Aorta (tissue), 5 donors: ENCODE data around the gene TK2. TPM values are rescaled to one million over a fixed set of nuclear protein-coding genes. Genes with fewer than 3 reads are reported as not detected.
A peak's percentile ranks its signal among the peaks of the same experiment; 100 is the strongest.

Source experiments
- ATAC-seq: fragments of 200-7000 bp; cut with Tn5 transposase; one replicate; pipeline ENCODE4 v1.9.1; 2022; ENCODE audit warnings: moderate library complexity; ENCODE audit not compliant: low FRiP score
- DNase-seq, 2 donors: peaks; one replicate each; pipeline ENCODE4 v3.0.0-alpha.2; 2020
- H3K27ac ChIP-seq, 2 donors: one replicate each; pipeline ENCODE4 v1.5.1; 2013; ENCODE audit warnings: low read length in 2 of 2, mild to moderate bottlenecking in 2 of 2, moderate library complexity in 2 of 2, control low read depth in 1 of 2, inconsistent platforms in 1 of 2, low read depth in 1 of 2
- H3K27me3 ChIP-seq, 2 donors: one replicate each; pipeline ENCODE4 v1.6.1; 2013; ENCODE audit warnings: control low read depth in 1 of 2, low read length in 1 of 2, mild to moderate bottlenecking in 1 of 2, moderate library complexity in 1 of 2; ENCODE audit not compliant: insufficient read depth in 2 of 2, control insufficient read depth in 1 of 2
- H3K36me3 ChIP-seq, 2 donors: one replicate each; pipeline ENCODE4 v1.6.1; 2013; ENCODE audit warnings: control low read depth in 1 of 2, low read length in 1 of 2, mild to moderate bottlenecking in 1 of 2; ENCODE audit not compliant: insufficient read depth in 2 of 2, control insufficient read depth in 1 of 2
- H3K4me1 ChIP-seq, 2 donors: one replicate each; pipeline ENCODE4 v1.6.1; 2013; ENCODE audit warnings: low read length in 2 of 2, control low read depth in 1 of 2, mild to moderate bottlenecking in 1 of 2, moderate library complexity in 1 of 2; ENCODE audit not compliant: insufficient read depth in 2 of 2, control insufficient read depth in 1 of 2
- H3K4me3 ChIP-seq, 2 donors: one replicate each; pipeline ENCODE4 v1.5.1; 2013; ENCODE audit warnings: low read length in 2 of 2, control low read depth in 1 of 2, mild to moderate bottlenecking in 1 of 2
- H3K9me3 ChIP-seq: one replicate; pipeline ENCODE4 v1.6.1; 2013; ENCODE audit warnings: mild to moderate bottlenecking, low read length; ENCODE audit not compliant: control insufficient read depth
- WGBS, 2 donors: extraction: QIAGEN DNeasy Blood & Tissue Kit; methylation state at CpG; one replicate each; pipeline ENCODE4 v1.1.7; 2013; 5-methylcytosine and 5-hydroxymethylcytosine counted together
- intact Hi-C, 2 donors: fragments of 100-400 bp; cut with DNase I; formaldehyde crosslinking; loops; one replicate each; pipeline versions ENCODE4 v1.14.2 to v1.15.0; 2022
- polyA plus RNA-seq, 2 donors: library from polyadenylated mRNA; stranded (reverse); fragments of 200-250 nt; gene quantifications; one replicate each; pipeline ENCODE4 v1.2.3, GENCODE V29; 2013
- total RNA-seq, 2 donors: library from RNA; stranded (reverse); fragmentation: NEBNext Ultra II Directional; extraction: Animal tissue kit (Norgen Biotek cat#: 25700); gene quantifications; one replicate each; pipeline ENCODE4 v1.2.1, GENCODE V29; 2021
- donor health status: healthy with polysubstance abuse.
- donor health status: Bipolar disorder and iron deficiency.
- donor health status: DM: no; HTN: no; CAD: no.
- donor health status: DM: no; HTN: no; CAD: no.
- donor health status: DM: yes; HTN: yes; CAD: no.

Gene TK2
- total and polyA plus RNA-seq, 4 donors, result 18.9 to 43.4 (median 28.9) TPM

GRCh38 chr16:66590322-66590721 is 40.4 kb upstream of the TK2 start:
- Histone ChIP-seq H3K27me3 (no peaks in the 10 kb centered on the region), H3K4me1 (no peaks in the 10 kb centered on the region), H3K9me3 (peaks cover 2% of the 10 kb centered on the region), H3K4me3 (no peak overlapping the region), H3K27ac (no peak overlapping the region), H3K36me3 (no peaks in the 10 kb centered on the region)
- ATAC-seq, result no peak
- intact Hi-C loops, result no loop called here
- no peak for DNase-seq
- WGBS, 2 donors, result 77 to 83% methylated on average over 8 of the region's 8 CpGs

- Histone ChIP-seq H3K27me3 (no peaks in the 10 kb centered on the region), H3K27ac (no peak overlapping the region), H3K4me1 (no peaks in the 10 kb centered on the region), H3K36me3 (no peaks in the 10 kb centered on the region), H3K4me3 (no peak overlapping the region), H3K9me3 (no peaks in the 10 kb centered on the region)
- 89 to 92% methylated on average over 8 of the region's 8 CpGs for WGBS, 2 donors
- DNase-seq, result peak in 1 of 2 donors; percentile 80
- ATAC-seq, result peak; percentile 80
- intact Hi-C loops, result loop anchor here in 1 of 2 donors (5.0 to 10.0 kb wide), 2 partner anchors 114 to 182 kb away; no protein-coding TSS in a partner anchor
These were observed 39.2 kb upstream of the TK2 start for GRCh38 chr16:66588981-66589713.

- 83 to 87% methylated on average over 7 of the region's 7 CpGs for WGBS, 2 donors
- no peaks in the 10 kb centered on the region for H3K9me3 ChIP-seq
- no peak for DNase-seq
- no peaks in the 10 kb centered on the region for H3K36me3 ChIP-seq
- no peaks in the 10 kb centered on the region for H3K4me1 ChIP-seq
- no peaks in the 10 kb centered on the region for H3K27me3 ChIP-seq
- H3K4me3 ChIP-seq, result no peak overlapping the region
- intact Hi-C loops, result loop anchor here in 1 of 2 donors (5.0 to 10.0 kb wide), 2 partner anchors 113 to 181 kb away; no protein-coding TSS in a partner anchor
- no peak for ATAC-seq
- H3K27ac ChIP-seq, result no peak overlapping the region
These were observed 38.1 kb upstream of the TK2 start for GRCh38 chr16:66587881-66588600.

DNA sequence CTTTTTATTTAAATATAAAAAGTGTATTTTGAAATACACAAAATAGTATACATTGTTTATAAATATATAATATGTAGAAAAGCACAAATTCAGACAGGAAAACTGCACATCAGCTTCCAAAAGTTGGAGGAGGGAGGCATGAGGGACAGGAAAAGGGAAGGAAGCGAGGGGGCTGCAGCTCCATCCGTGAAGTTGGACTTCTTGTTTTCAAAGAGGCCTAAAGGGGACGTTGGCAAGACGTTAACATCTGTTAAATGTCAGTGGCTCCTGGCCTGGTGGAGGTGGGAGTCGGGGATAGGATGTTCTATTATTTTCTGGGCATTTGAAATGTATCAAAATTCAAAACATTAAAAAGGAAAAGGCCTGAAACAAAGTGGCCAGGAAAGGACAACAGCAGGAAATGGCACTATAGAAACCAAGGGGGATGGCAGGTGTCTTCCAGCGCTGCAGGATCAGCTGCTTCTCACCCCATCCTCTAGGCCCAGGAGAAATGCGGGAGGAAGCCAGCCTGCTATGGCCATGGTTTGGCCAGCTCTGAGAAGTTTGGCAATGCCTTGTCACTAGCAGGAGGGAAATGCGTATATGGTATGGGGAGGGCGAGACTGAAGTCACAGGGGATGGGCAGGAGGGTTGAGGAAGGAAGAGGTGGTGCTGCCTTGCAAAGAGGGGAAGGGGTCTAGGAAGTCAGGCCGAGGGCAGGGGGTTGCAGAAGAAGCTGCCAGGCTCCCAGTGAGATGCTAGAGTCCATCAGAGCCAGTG is 35.7 kb upstream of the TK2 start:
- H3K4me3 ChIP-seq, result no peak overlapping the region
- peaks cover 0 to 6% of the 10 kb centered on the region in 2 donors for H3K4me1 ChIP-seq
- H3K27me3 ChIP-seq, result no peaks in the 10 kb centered on the region
- peak; percentile 35 for ATAC-seq
- H3K27ac ChIP-seq, result no peak overlapping the region
- DNase-seq, result peak in 1 of 2 donors; percentile 54
- H3K36me3 ChIP-seq, result no peaks in the 10 kb centered on the region
- WGBS, 2 donors, result 81 to 84% methylated on average over 10 of the region's 10 CpGs
- intact Hi-C loops, result loop anchor here in 1 of 2 donors (5.0 to 10.0 kb wide), 2 partner anchors 111 to 178 kb away; no protein-coding TSS in a partner anchor
- H3K9me3 ChIP-seq, result no peaks in the 10 kb centered on the region

- no peaks in the 10 kb centered on the region for H3K36me3 ChIP-seq
- H3K27ac ChIP-seq, result no peak overlapping the region
- H3K27me3 ChIP-seq, result no peaks in the 10 kb centered on the region
- no peaks in the 10 kb centered on the region for H3K9me3 ChIP-seq
- H3K4me3 ChIP-seq, result no peak overlapping the region
- peaks cover 0 to 6% of the 10 kb centered on the region in 2 donors for H3K4me1 ChIP-seq
- intact Hi-C loops, result loop anchor here in 1 of 2 donors (10.0 kb wide), 1 partner anchor 107 kb away; no protein-coding TSS in a partner anchor
- no peak for DNase-seq
- 42 to 46% methylated on average over 3 of the region's 3 CpGs for WGBS, 2 donors
- no peak for ATAC-seq
These were observed 31.5 kb upstream of the TK2 start for GRCh38 chr16:66581246-66581952.

GRCh38 chr16:66580605-66581209 is 30.8 kb upstream of the TK2 start:
- no peak for DNase-seq
- peaks cover 0 to 6% of the 10 kb centered on the region in 2 donors for H3K4me1 ChIP-seq
- 38 to 53% methylated on average over 4 of the region's 4 CpGs for WGBS, 2 donors
- H3K27ac ChIP-seq, result no peak overlapping the region
- H3K9me3 ChIP-seq, result no peaks in the 10 kb centered on the region
- no peaks in the 10 kb centered on the region for H3K27me3 ChIP-seq
- no peak overlapping the region for H3K4me3 ChIP-seq
- intact Hi-C loops, result loop anchor here in 1 of 2 donors (10.0 kb wide), 1 partner anchor 106 kb away; no protein-coding TSS in a partner anchor
- ATAC-seq, result no peak
- no peaks in the 10 kb centered on the region for H3K36me3 ChIP-seq

GRCh38 chr16:66578651-66579531 is 29.0 kb upstream of the TK2 start, which contains the start of gene CMTM2:
CMTM2 (plus strand) TSS chr16:66579463; CDS start chr16:66579608, 145 bp downstream.
- Histone ChIP-seq H3K27me3 (no peaks in the 10 kb centered on the region), H3K27ac (no peak within 1 kb of the TSS), H3K4me3 (no peak within 1 kb of the TSS), H3K9me3 (no peaks in the 10 kb centered on the region), H3K4me1 (peaks cover 0 to 6% of the 10 kb centered on the region in 2 donors), H3K36me3 (no peaks in the 10 kb centered on the region)
- DNase-seq (peak in 1 of 2 donors; percentile 52), ATAC-seq (peak; percentile 17)
- intact Hi-C loops, result no loop called here
- WGBS, 2 donors, result 33 to 34% methylated on average over 66 to 77 of the region's 77 CpGs
